ENCODE measurements around the gene KRTAP12-3.
"Not testable (repeated sequence)": the region's sequence is repeated elsewhere in the genome, so short reads cannot be mapped to it uniquely, and the experiment has no call there.

KRTAP12-3 gene

GRCh38 chr21:44686000-44686781 is 28.5 kb downstream of the KRTAP12-3 start:
- DNase-seq, result no peak

GRCh38 chr21:44686843-44687561 is 29.3 kb downstream of the KRTAP12-3 start:
- DNase-seq, result peak in 1 of 2 experiments; percentile 23

- DNase-seq, result peak; percentile 34 to 77
Measured at GRCh38 chr21:44687671-44688070, 29.9 kb downstream of the KRTAP12-3 start.

- not testable (repeated sequence) for DNase-seq
Measured at GRCh38 chr21:44689740-44690139, 32.0 kb downstream of the KRTAP12-3 start.

- no peak for DNase-seq
Measured at GRCh38 chr21:44691686-44692085, 34.0 kb downstream of the KRTAP12-3 start.

- no peak for DNase-seq
Measured at GRCh38 chr21:44692798-44693512, 35.2 kb downstream of the KRTAP12-3 start.

- no peak for DNase-seq
Measured at GRCh38 chr21:44694776-44695175, 37.0 kb downstream of the KRTAP12-3 start.

GRCh38 chr21:44695184-44695583 is 37.5 kb downstream of the KRTAP12-3 start:
- DNase-seq, result no peak

- DNase-seq, result no peak
Measured at GRCh38 chr21:44695641-44696040, 37.9 kb downstream of the KRTAP12-3 start.

- no peak for DNase-seq
Measured at GRCh38 chr21:44696572-44696971, 38.8 kb downstream of the KRTAP12-3 start.

- not testable (repeated sequence) for DNase-seq
Measured at GRCh38 chr21:44697172-44697810, 39.6 kb downstream of the KRTAP12-3 start, which contains the start of gene KRTAP10-12. TSS of gene KRTAP10-12 (plus strand) at chr21:44697172. CDS start at chr21:44697202, 30 bp downstream.

- no peak for DNase-seq
Measured at GRCh38 chr21:44697811-44698734, 40.3 kb downstream of the KRTAP12-3 start.

- no peak for DNase-seq
Measured at GRCh38 chr21:44699502-44700001, 41.8 kb downstream of the KRTAP12-3 start.

- DNase-seq, result no peak
Measured at GRCh38 chr21:44700101-44701022, 42.6 kb downstream of the KRTAP12-3 start.

GRCh38 chr21:44701023-44701400 is 43.3 kb downstream of the KRTAP12-3 start:
- DNase-seq, result no peak

GRCh38 chr21:44701541-44701940 is 43.8 kb downstream of the KRTAP12-3 start:
- DNase-seq, result no peak

GRCh38 chr21:44702111-44702972 is 44.6 kb downstream of the KRTAP12-3 start:
- no peak for DNase-seq

GRCh38 chr21:44702973-44703730 is 45.4 kb downstream of the KRTAP12-3 start:
- DNase-seq, result peak in 1 of 2 experiments; percentile 42
